MM.1S (cell line): ENCODE measurements around the gene NUDT8.

Experiments used
- DNase-seq: peaks from one replicate; pipeline ENCODE4 v3.0.0-alpha.2; 2015
- H2AFZ ChIP-seq: fragments of 300-600 bp; sonication (generic); 2 replicates; pipeline ENCODE4 v1.6.0; 2016; ENCODE audit warnings: antibody characterized with exemption, low read length
- H3F3A ChIP-seq: fragments of 300-600 bp; sonication (generic); 2 replicates; pipeline ENCODE4 v1.6.1; 2016; ENCODE audit warnings: mild to moderate bottlenecking, antibody characterized with exemption, low read length, moderate library complexity, mixed read lengths; ENCODE audit not compliant: insufficient read depth
- H3K27ac ChIP-seq: fragments of 300-600 bp; sonication (generic); 2 replicates; pipeline ENCODE4 v1.5.1; 2016; ENCODE audit warnings: mild to moderate bottlenecking, low read length
- H3K27me3 ChIP-seq: fragments of 300-600 bp; sonication (generic); replicated peaks from 2 replicates; pipeline ENCODE4 v1.6.0; 2016; ENCODE audit warnings: low read length; ENCODE audit not compliant: insufficient read depth
- H3K36me3 ChIP-seq: fragments of 300-600 bp; sonication (generic); replicated peaks from 2 replicates; pipeline ENCODE4 v1.6.1; 2016; ENCODE audit warnings: mild to moderate bottlenecking, low read length, mixed read lengths; ENCODE audit not compliant: insufficient read depth
- H3K4me1 ChIP-seq: fragments of 300-600 bp; sonication (generic); 2 replicates; pipeline ENCODE4 v1.6.1; 2016; ENCODE audit warnings: low read length, mixed read lengths
- H3K4me2 ChIP-seq: fragments of 300-600 bp; sonication (generic); 2 replicates; pipeline ENCODE4 v1.6.0; 2016; ENCODE audit warnings: low read depth, low read length
- H3K4me3 ChIP-seq: fragments of 300-600 bp; sonication (generic); 2 replicates; pipeline ENCODE4 v1.5.1; 2016; ENCODE audit warnings: low read length, mixed read lengths
- H3K79me2 ChIP-seq: fragments of 300-600 bp; sonication (generic); 2 replicates; pipeline ENCODE4 v1.6.1; 2016; ENCODE audit warnings: mixed run types, low read length, mixed read lengths
- H3K9ac ChIP-seq: fragments of 300-600 bp; sonication (generic); 2 replicates; pipeline ENCODE4 v1.6.1; 2016; ENCODE audit warnings: low read length, mixed read lengths
- H3K9me2 ChIP-seq: fragments of 300-600 bp; sonication (generic); replicated peaks from 2 replicates; pipeline ENCODE4 v1.6.1; 2016; ENCODE audit warnings: mild to moderate bottlenecking, low read length, mixed read lengths; ENCODE audit not compliant: insufficient read depth
- H3K9me3 ChIP-seq: fragments of 300-600 bp; sonication (generic); replicated peaks from 2 replicates; pipeline ENCODE4 v1.6.1; 2016; ENCODE audit warnings: mild to moderate bottlenecking, low read length, mixed read lengths; ENCODE audit not compliant: insufficient read depth
- H4K20me1 ChIP-seq: fragments of 300-600 bp; sonication (generic); 2 replicates; pipeline ENCODE4 v1.6.1; 2016; ENCODE audit warnings: mild to moderate bottlenecking, low read length, moderate library complexity, mixed read lengths; ENCODE audit not compliant: insufficient read depth
- EZH2 ChIP-seq: fragments of 300-600 bp; sonication (generic); optimal IDR thresholded peaks from 2 replicates; pipeline ENCODE3; 2017; ENCODE audit warnings: low read depth, mild to moderate bottlenecking, antibody characterized with exemption, low read length, mixed read lengths
- EZH2phosphoT487 ChIP-seq: fragments of 300-600 bp; sonication (generic); IDR thresholded peaks from 2 replicates; pipeline ENCODE4 v1.6.1; 2018; ENCODE audit warnings: antibody characterized with exemption, low read length
- TF ChIP-seq, protein P1 (sequence below): fragments of 300-600 bp; sonication (generic); IDR thresholded peaks from 2 replicates; pipeline ENCODE4 v1.5.1; 2016; ENCODE audit warnings: antibody characterized with exemption, low read length, mixed read lengths

Gene NUDT8

DNA sequence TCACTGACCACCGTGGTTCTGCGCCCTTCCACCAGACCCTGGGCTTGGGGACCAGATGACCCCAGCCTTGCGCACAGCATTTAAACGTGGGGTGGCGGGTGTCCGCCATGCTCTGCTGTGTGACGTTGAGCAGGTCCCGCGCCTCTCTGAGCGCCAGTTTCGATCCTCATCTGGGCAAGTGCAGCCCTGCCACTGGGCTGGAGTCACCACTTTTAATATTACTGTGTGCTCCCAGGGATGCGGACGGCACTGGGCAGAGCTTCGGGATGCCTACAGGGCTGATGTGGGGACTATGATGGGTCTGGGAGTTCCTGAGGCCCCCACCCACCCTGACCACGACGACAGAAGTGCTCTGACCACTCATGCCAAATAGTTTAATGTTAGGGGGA lies 1.2 kb upstream of the NUDT8 start:
- Histone ChIP-seq H3K4me3 (peak overlapping the region; percentile 85), H3K79me2 (peaks cover 12% of the 10 kb centered on the region), H3K9me2 (no peaks in the 10 kb centered on the region), H3F3A (peaks cover 14% of the 10 kb centered on the region; the same call in 1 of the 2 replicates), H3K27ac (peak overlapping the region; percentile 73; the same call in 1 of the 2 replicates), H4K20me1 (no peaks in the 10 kb centered on the region), H3K4me2 (peak overlapping the region; percentile 92), H2AFZ (peak overlapping the region; percentile 90), H3K36me3 (no peaks in the 10 kb centered on the region), H3K9me3 (no peaks in the 10 kb centered on the region), H3K4me1 (peaks cover 17% of the 10 kb centered on the region), H3K27me3 (no peaks in the 10 kb centered on the region), H3K9ac (peak overlapping the region; percentile 75; the same call in 1 of the 2 replicates)
- no peak for DNase-seq
- no peak for TF ChIP-seq EZH2
- TF ChIP-seq, protein P1, sequence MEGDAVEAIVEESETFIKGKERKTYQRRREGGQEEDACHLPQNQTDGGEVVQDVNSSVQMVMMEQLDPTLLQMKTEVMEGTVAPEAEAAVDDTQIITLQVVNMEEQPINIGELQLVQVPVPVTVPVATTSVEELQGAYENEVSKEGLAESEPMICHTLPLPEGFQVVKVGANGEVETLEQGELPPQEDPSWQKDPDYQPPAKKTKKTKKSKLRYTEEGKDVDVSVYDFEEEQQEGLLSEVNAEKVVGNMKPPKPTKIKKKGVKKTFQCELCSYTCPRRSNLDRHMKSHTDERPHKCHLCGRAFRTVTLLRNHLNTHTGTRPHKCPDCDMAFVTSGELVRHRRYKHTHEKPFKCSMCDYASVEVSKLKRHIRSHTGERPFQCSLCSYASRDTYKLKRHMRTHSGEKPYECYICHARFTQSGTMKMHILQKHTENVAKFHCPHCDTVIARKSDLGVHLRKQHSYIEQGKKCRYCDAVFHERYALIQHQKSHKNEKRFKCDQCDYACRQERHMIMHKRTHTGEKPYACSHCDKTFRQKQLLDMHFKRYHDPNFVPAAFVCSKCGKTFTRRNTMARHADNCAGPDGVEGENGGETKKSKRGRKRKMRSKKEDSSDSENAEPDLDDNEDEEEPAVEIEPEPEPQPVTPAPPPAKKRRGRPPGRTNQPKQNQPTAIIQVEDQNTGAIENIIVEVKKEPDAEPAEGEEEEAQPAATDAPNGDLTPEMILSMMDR, result no peak
- TF ChIP-seq EZH2phosphoT487, result no peak

DNA sequence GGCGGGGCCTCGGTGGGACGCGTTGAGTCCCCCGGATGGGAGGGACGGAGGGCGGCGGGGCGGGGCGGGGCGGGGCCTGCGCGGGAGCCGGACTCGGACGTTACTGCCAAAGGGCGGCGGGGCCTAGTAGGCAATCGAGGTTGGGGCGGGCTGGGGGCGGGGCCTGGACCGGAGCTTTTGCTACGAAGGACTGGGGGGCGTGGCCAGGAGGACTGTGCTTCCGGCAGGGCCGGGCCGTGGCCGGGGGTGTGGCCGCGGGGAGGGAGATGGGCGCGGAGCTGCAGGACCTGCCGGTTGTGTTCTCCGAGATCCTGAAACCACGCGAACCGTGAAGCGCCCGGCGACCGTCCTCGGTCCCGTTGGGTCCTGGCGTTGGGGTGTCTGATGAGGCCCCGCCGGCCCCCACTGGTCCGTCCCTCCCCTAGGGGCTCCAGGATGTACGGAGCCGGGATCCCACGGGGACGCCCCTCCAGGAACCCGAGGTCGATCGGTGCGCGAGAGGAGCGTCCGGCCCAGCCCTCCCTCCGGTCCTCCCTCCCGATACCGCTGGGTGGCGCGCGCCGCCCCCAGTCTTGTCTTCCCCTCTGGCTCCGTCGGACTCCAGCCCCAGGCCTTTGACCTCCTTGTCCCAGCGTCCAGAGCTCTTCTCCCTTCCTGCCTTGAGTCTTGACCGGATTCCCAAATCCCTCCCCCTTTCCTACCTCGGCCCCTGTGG lies 648 bp upstream of the NUDT8 start:
- H3K4me3 ChIP-seq, result peak overlapping the region; percentile 91
- peak overlapping the region; percentile 90 for H2AFZ ChIP-seq

DNA sequence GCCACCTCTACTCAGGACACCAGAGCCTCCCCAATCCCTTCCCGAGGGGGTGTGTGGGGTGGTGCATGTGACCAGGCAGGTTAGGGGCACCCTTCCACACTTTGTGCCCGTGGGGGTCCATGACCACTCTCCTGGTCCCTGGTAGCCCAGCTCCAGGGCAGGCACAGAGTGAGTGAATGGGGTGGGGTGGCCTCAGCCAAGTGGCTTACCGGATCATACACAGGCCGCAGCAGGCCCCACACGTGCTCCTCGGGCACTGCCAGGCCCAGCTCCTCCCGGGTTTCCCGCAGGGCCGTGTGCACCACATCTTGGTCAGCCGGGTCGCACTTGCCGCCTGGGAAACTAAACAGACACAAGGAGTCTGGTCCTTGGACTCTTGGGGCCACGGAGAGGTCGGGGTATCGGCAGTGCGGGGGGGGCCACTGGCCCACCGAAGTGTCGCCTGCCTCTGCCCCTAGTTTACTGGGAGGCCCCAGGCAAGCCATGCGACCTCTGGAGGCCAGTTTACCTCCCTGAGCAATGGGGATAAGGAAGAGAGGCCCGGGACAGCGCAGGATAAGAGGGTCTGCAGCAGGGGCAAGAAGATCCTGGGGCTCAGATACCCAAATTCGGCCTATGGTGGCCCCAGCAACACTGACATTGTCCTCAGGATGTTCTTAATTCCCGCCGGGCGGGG lies 889 bp downstream of the NUDT8 start:
- Histone ChIP-seq H2AFZ (peak overlapping the region; percentile 97), H3K27ac (peak overlapping the region; percentile 87; the same call in 1 of the 2 replicates), H3K9me3 (no peaks in the 10 kb centered on the region), H3K4me1 (peaks cover 17% of the 10 kb centered on the region), H3K27me3 (no peaks in the 10 kb centered on the region), H3K4me2 (peak overlapping the region; percentile 100), H3K36me3 (no peaks in the 10 kb centered on the region), H3F3A (peaks cover 14% of the 10 kb centered on the region; the same call in 1 of the 2 replicates), H3K9ac (peak overlapping the region; percentile 95), H3K9me2 (no peaks in the 10 kb centered on the region), H3K79me2 (peaks cover 12% of the 10 kb centered on the region), H4K20me1 (no peaks in the 10 kb centered on the region), H3K4me3 (peak overlapping the region; percentile 91)
- peak; percentile 47 for DNase-seq
- TF ChIP-seq EZH2phosphoT487, result no peak

More for the DNA sequence above, 648 bp upstream of the NUDT8 start:
- peaks cover 14% of the 10 kb centered on the region; the same call in 1 of the 2 replicates for H3F3A ChIP-seq
- H3K4me2 ChIP-seq, result peak overlapping the region; percentile 92
- peaks cover 12% of the 10 kb centered on the region for H3K79me2 ChIP-seq
- H3K4me1 ChIP-seq, result peaks cover 17% of the 10 kb centered on the region
- no peaks in the 10 kb centered on the region for H3K27me3 ChIP-seq
- DNase-seq, result peak; percentile 99
- H3K9ac ChIP-seq, result peak overlapping the region; percentile 75; the same call in 1 of the 2 replicates
- H3K27ac ChIP-seq, result peak overlapping the region; percentile 87; the same call in 1 of the 2 replicates
- TF ChIP-seq, protein P1, result peak; percentile 75
- no peak for TF ChIP-seq EZH2phosphoT487
- no peak for TF ChIP-seq EZH2
- H4K20me1 ChIP-seq, result no peaks in the 10 kb centered on the region
- no peaks in the 10 kb centered on the region for H3K9me3 ChIP-seq
- H3K36me3 ChIP-seq, result no peaks in the 10 kb centered on the region
- no peaks in the 10 kb centered on the region for H3K9me2 ChIP-seq
